Kasumi-1 (cell line): ENCODE data around the gene DPRX.
"Not testable (repeated sequence)": the region's sequence is repeated elsewhere in the genome, so short reads cannot be mapped to it uniquely, and the experiment has no call there.

ENCODE experiments used
- DNase-seq, 2 experiments: peaks; one replicate each; lab custom pipeline; 2025; lab: John Stamatoyannopoulos, UW

The DPRX gene

GRCh38 chr19:53646144-53646543 lies 14.3 kb downstream of the DPRX start:
- DNase-seq = no peak

- DNase-seq = no peak
Measured at GRCh38 chr19:53647350-53647749, 15.6 kb downstream of the DPRX start.

GRCh38 chr19:53647792-53648191 lies 16.0 kb downstream of the DPRX start:
- no peak for DNase-seq

- DNase-seq = no peak
Measured at GRCh38 chr19:53649746-53650593, 18.2 kb downstream of the DPRX start.

GRCh38 chr19:53652476-53652875 lies 20.7 kb downstream of the DPRX start:
- no peak for DNase-seq

- DNase-seq = no peak
Measured at GRCh38 chr19:53655042-53655665, 23.4 kb downstream of the DPRX start.

- no peak for DNase-seq
Measured at GRCh38 chr19:53657330-53657729, 25.5 kb downstream of the DPRX start.

- DNase-seq = no peak
Measured at GRCh38 chr19:53657778-53658177, 26.0 kb downstream of the DPRX start.

- DNase-seq = no peak
Measured at GRCh38 chr19:53659292-53659691, 27.5 kb downstream of the DPRX start.

- no peak for DNase-seq
Measured at GRCh38 chr19:53660584-53660983, 28.8 kb downstream of the DPRX start.

GRCh38 chr19:53662209-53662608 lies 30.4 kb downstream of the DPRX start:
- DNase-seq = no peak

GRCh38 chr19:53664152-53664551 lies 32.4 kb downstream of the DPRX start:
- no peak for DNase-seq

GRCh38 chr19:53664760-53665159 lies 33.0 kb downstream of the DPRX start:
- DNase-seq = no peak

GRCh38 chr19:53666331-53666730 lies 34.5 kb downstream of the DPRX start:
- DNase-seq = not testable (repeated sequence)

- not testable (repeated sequence) for DNase-seq
Measured at GRCh38 chr19:53668804-53669203, 37.0 kb downstream of the DPRX start.

- DNase-seq = no peak
Measured at GRCh38 chr19:53670345-53670744, 38.5 kb downstream of the DPRX start.

- no peak for DNase-seq
Measured at GRCh38 chr19:53671663-53672062, 39.9 kb downstream of the DPRX start.
